Measurements from ENCODE around the gene VAPA.
A peak's percentile ranks its signal among the peaks of the same experiment; 100 is the strongest.

Gene VAPA, protein sequence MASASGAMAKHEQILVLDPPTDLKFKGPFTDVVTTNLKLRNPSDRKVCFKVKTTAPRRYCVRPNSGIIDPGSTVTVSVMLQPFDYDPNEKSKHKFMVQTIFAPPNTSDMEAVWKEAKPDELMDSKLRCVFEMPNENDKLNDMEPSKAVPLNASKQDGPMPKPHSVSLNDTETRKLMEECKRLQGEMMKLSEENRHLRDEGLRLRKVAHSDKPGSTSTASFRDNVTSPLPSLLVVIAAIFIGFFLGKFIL

DNA sequence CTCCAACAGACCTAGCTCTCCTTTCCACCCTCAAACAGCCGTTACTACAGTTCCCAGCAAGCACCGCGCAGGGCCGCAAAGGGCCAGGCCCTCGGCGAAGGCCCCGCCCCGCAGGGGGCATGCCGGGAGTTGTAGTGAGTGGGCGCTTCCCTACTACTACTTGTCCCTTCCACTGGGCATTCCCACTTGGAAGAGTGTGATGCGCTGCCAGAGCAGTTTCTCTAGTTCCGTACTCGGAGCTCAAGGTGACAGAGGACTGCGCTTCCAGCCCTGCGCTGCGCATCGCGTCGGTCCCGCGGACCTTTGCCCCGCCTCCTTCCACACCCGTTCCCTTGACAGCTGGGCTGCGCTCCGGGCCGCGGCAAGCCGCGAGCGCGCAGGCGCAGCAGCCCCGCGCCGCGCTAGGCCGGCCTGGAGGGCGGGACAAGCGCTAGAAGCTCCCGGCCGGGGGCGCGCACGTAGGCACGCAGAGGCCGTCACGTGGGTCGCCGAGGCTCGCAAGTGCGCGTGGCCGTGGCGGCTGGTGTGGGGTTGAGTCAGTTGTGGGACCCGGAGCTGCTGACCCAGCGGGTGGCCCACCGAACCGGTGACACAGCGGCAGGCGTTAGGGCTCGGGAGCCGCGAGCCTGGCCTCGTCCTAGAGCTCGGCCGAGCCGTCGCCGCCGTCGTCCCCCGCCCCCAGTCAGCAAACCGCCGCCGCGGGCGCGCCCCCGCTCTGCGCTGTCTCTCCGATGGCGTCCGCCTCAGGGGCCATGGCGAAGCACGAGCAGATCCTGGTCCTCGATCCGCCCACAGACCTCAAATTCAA lies at the start of gene VAPA:
Gene VAPA (plus strand): TSS at position 491 of the 808 bp plus-strand sequence. CDS start 241 bp downstream, at position 732.
- H3K4me1 ChIP-seq (ENCODE audit: insufficient read depth, low read length) = peaks cover 23% of the 10 kb centered on the region
- no peaks in the 10 kb centered on the region for H3K9me3 ChIP-seq (ENCODE audit: insufficient read depth, low read depth, low read length)
- peak within 1 kb of the TSS; percentile 60 for H3K27ac ChIP-seq (ENCODE audit: low read length)
- H3K4me3 ChIP-seq (ENCODE audit: low read length) = peak within 1 kb of the TSS; percentile 93
- H3K27me3 ChIP-seq (ENCODE audit: insufficient read depth, low read length) = no peaks in the 10 kb centered on the region
- peak within 1 kb of the TSS; percentile 84; the same call in 1 of the 2 replicates for H3K9ac ChIP-seq (ENCODE audit: low read depth, low read length)
- H3K36me3 ChIP-seq (ENCODE audit: insufficient read depth, low read depth, low read length) = no peaks in the 10 kb centered on the region

- H3K4me3 ChIP-seq (ENCODE audit: low read length) = no peak overlapping the region
- no peaks in the 10 kb centered on the region for H3K36me3 ChIP-seq (ENCODE audit: insufficient read depth, low read depth, low read length)
- peaks cover 18% of the 10 kb centered on the region for H3K9me3 ChIP-seq (ENCODE audit: insufficient read depth, low read depth, low read length)
- H3K27me3 ChIP-seq (ENCODE audit: insufficient read depth, low read length) = no peaks in the 10 kb centered on the region
- H3K9ac ChIP-seq (ENCODE audit: low read depth, low read length) = no peak overlapping the region
- H3K4me1 ChIP-seq (ENCODE audit: insufficient read depth, low read length) = peaks cover 23% of the 10 kb centered on the region
- no peak overlapping the region for H3K27ac ChIP-seq (ENCODE audit: low read length)
These were observed 47.9 kb upstream of the VAPA start for GRCh38 chr18:9865764-9866490.

DNA sequence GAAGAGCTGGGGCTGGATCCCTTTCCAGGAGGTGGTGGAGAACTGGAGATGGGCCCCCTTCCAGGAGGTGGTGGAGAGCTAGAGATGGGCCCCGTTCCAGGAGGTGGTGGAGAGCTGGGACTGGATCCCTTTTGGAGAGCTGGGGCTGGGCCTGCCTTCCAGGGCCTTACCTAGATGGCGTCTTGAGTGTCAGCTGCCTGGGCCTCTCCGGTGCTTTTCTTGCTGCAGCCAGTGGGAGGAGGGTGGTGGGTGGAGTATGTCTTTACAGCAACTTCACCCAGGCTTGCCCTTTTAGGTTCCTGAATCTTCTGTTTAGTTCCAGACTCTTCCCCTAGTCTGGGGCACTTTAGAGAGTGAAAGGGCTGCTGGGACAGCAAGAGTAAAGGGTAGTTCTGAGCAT lies 47.2 kb upstream of the VAPA start:
- Histone ChIP-seq H3K4me3 (ENCODE audit: low read length) (no peak overlapping the region), H3K36me3 (ENCODE audit: insufficient read depth, low read depth, low read length) (no peaks in the 10 kb centered on the region), H3K4me1 (ENCODE audit: insufficient read depth, low read length) (peaks cover 23% of the 10 kb centered on the region), H3K27me3 (ENCODE audit: insufficient read depth, low read length) (no peaks in the 10 kb centered on the region), H3K27ac (ENCODE audit: low read length) (no peak overlapping the region), H3K9me3 (ENCODE audit: insufficient read depth, low read depth, low read length) (peaks cover 18% of the 10 kb centered on the region), H3K9ac (ENCODE audit: low read depth, low read length) (no peak overlapping the region)

DNA sequence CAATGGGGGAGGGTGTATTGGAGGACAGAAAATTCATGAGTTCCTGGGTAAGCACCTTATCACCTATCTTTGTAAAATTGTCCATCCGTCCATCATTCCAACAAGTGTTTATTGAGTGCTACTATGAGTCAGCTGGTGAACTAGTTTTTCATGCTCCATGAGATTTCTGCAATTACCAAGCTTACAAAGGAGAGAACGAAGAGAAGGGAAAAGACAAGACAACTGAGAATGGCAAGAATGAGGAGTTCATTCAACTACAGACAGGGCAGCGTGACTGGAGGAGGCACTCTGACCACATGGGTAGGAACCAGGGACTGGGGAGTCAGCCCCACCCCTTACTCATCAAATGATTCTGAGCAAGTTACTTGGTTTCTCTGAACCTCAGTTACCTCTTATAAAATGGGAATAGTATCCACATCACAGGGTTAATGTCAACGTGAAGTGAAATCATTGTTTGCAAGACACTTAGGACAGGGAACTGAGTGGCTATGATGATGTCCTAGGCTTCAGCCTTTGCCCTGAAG lies 46.7 kb upstream of the VAPA start:
- Histone ChIP-seq H3K4me3 (ENCODE audit: low read length) (no peak overlapping the region), H3K36me3 (ENCODE audit: insufficient read depth, low read depth, low read length) (no peaks in the 10 kb centered on the region), H3K4me1 (ENCODE audit: insufficient read depth, low read length) (peaks cover 23% of the 10 kb centered on the region), H3K9ac (ENCODE audit: low read depth, low read length) (no peak overlapping the region), H3K9me3 (ENCODE audit: insufficient read depth, low read depth, low read length) (peaks cover 18% of the 10 kb centered on the region), H3K27me3 (ENCODE audit: insufficient read depth, low read length) (no peaks in the 10 kb centered on the region), H3K27ac (ENCODE audit: low read length) (no peak overlapping the region)

DNA sequence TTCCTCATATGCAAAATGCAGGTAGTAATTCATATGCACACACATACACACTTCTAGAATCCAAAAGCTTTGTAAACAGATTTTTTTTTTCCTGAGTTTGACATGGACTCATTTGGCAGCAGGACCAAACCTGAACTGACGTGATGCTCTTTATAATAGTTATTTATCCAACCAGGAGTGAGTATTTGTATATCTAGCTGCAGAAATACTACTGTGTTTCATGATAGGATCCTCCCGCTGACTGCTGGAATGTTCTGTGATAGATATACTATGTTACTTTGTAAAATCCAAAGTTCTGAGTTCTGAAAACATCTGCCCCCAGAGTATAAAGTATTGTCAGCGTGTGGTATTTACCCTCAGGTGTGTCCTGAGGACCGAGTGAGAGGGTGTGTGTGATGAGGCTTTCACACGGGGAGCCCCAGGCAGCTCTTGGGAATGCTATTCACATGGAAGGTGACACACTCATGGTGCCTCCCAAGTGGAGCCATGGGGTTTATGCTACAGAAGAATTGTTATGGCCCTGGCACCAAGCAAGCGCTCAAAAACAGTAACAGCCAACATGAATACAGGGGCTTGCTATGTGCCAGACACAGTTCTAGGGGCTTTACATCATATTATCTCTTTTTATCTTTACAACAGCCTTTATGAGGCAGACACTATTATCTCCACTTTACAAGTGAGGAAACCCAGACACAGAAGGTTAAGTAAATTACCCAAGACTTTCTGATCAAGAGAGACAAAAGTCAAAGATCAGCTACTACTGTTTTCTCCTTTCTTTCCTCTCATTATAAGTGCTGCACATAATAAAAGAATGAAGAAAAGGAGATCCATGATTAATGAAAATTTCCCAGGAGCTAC lies 44.7 kb upstream of the VAPA start:
- H3K4me1 ChIP-seq (ENCODE audit: insufficient read depth, low read length) = peaks cover 23% of the 10 kb centered on the region
- H3K9ac ChIP-seq (ENCODE audit: low read depth, low read length) = no peak overlapping the region
- H3K4me3 ChIP-seq (ENCODE audit: low read length) = no peak overlapping the region
- H3K36me3 ChIP-seq (ENCODE audit: insufficient read depth, low read depth, low read length) = no peaks in the 10 kb centered on the region
- no peak overlapping the region for H3K27ac ChIP-seq (ENCODE audit: low read length)
- peaks cover 18% of the 10 kb centered on the region for H3K9me3 ChIP-seq (ENCODE audit: insufficient read depth, low read depth, low read length)
- no peaks in the 10 kb centered on the region for H3K27me3 ChIP-seq (ENCODE audit: insufficient read depth, low read length)

- peak overlapping the region; percentile 40; the same call in 1 of the 2 replicates for H3K9ac ChIP-seq (ENCODE audit: low read depth, low read length)
- H3K27me3 ChIP-seq (ENCODE audit: insufficient read depth, low read length) = no peaks in the 10 kb centered on the region
- 0 out of 2 replicates have a peak overlapping the region, but pooled peaks have one; percentile 21 for H3K4me3 ChIP-seq (ENCODE audit: low read length)
- no peaks in the 10 kb centered on the region for H3K36me3 ChIP-seq (ENCODE audit: insufficient read depth, low read depth, low read length)
- H3K9me3 ChIP-seq (ENCODE audit: insufficient read depth, low read depth, low read length) = peaks cover 16% of the 10 kb centered on the region
- H3K4me1 ChIP-seq (ENCODE audit: insufficient read depth, low read length) = peaks cover 23% of the 10 kb centered on the region
- no peak overlapping the region for H3K27ac ChIP-seq (ENCODE audit: low read length)
These were observed 43.9 kb upstream of the VAPA start for GRCh38 chr18:9869715-9870430.

DNA sequence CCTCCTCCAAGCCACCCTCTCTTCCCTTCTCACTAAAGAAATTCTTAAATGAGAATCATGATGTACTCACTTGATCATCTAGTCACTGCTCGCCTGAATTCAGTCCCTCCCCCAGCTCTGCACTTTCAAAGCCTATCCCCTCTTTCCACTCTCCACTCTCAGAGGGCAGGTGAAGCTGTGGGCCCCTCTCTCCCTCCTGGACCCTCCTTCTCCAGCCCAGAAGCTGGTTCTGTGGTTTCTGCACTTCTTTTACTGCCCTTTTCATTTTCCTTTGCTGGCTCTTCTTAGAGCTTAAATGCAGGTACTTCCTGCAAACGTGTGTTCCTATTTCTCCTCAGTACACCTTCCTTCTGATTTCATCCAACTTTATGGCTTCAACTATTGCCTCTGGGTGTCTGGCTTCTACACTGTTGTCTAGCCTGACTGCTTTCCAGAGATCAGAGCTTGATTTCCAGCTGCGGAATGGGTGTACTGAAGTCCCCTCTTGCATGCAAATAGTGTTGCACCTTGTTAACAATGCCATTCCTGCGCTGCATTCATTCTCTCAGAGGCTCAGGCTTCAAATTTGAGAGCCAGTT lies 43.3 kb upstream of the VAPA start:
- Histone ChIP-seq H3K9me3 (ENCODE audit: insufficient read depth, low read depth, low read length) (peaks cover 10% of the 10 kb centered on the region), H3K27ac (ENCODE audit: low read length) (no peak overlapping the region), H3K4me1 (ENCODE audit: insufficient read depth, low read length) (peaks cover 23% of the 10 kb centered on the region), H3K9ac (ENCODE audit: low read depth, low read length) (peak overlapping the region; percentile 40; the same call in 1 of the 2 replicates), H3K36me3 (ENCODE audit: insufficient read depth, low read depth, low read length) (no peaks in the 10 kb centered on the region), H3K27me3 (ENCODE audit: insufficient read depth, low read length) (no peaks in the 10 kb centered on the region), H3K4me3 (ENCODE audit: low read length) (no peak overlapping the region)

DNA sequence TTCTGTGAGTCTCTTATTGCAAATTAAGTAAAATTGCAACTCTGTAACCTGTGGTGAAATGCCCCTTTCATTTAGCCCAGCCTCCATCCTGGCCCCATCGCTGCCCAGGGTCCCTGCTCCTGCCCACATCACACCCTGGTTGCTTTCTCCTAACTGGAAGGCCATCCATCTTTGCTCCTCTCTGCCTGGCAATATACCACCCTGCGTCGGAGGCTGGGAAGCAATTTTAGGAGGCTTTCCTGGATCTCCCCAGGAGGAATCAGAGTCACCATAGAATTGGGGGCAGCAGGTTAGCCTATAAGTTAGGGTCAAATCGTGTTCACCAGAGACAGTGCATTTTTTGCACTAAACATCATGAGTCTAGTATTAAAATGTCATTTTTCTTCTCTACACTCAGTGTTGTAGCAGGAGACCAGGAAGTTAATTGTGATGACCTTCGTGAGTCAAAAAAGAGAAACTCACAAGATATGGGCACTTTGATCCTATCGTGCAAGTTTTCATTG lies 42.5 kb upstream of the VAPA start:
- H3K27me3 ChIP-seq (ENCODE audit: insufficient read depth, low read length) = no peaks in the 10 kb centered on the region
- H3K9ac ChIP-seq (ENCODE audit: low read depth, low read length) = no peak overlapping the region
- no peaks in the 10 kb centered on the region for H3K36me3 ChIP-seq (ENCODE audit: insufficient read depth, low read depth, low read length)
- peaks cover 2% of the 10 kb centered on the region for H3K9me3 ChIP-seq (ENCODE audit: insufficient read depth, low read depth, low read length)
- no peak overlapping the region for H3K4me3 ChIP-seq (ENCODE audit: low read length)
- H3K4me1 ChIP-seq (ENCODE audit: insufficient read depth, low read length) = peaks cover 23% of the 10 kb centered on the region
- H3K27ac ChIP-seq (ENCODE audit: low read length) = no peak overlapping the region

DNA sequence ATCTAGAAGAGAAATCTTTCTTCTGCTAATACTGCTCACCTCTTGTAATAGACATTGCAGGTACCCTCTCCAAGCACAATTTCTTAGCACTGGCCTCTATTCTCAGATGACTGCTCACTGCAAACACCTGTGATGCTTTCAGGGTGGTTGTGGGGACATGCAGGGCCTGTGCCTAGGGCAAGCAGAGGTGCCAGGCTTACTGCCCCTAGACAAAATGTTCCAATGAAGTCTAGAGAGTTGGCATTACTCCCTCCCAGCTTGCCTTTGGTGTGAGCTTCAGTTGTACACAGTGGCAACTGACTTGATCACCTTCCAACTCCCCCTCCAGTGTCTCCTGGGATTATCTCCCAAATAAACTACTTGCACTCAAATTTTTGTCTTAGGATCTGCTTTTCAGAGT lies 41.0 kb upstream of the VAPA start:
- no peaks in the 10 kb centered on the region for H3K27me3 ChIP-seq (ENCODE audit: insufficient read depth, low read length)
- H3K4me3 ChIP-seq (ENCODE audit: low read length) = no peak overlapping the region
- H3K9ac ChIP-seq (ENCODE audit: low read depth, low read length) = no peak overlapping the region
- no peaks in the 10 kb centered on the region for H3K36me3 ChIP-seq (ENCODE audit: insufficient read depth, low read depth, low read length)
- H3K9me3 ChIP-seq (ENCODE audit: insufficient read depth, low read depth, low read length) = no peaks in the 10 kb centered on the region
- H3K27ac ChIP-seq (ENCODE audit: low read length) = no peak overlapping the region
- peaks cover 25% of the 10 kb centered on the region for H3K4me1 ChIP-seq (ENCODE audit: insufficient read depth, low read length)

DNA sequence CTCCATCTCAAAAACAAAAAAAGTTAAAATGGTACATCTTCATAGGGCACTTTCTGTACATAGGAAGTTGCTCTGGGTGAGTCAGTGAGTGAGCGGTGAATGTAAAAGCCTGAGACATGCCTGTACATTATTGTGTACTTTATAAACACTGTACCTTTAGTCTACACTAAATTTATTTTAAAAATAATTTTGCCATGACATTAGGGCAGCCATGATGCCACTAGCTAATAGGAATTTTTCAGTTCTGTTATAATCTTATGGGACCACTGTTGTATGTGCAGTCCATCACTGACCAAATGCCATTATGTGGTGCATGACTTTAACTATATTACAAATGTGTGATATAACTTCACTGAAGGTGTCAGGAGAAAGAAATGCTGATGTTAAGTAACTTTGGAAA lies 39.1 kb upstream of the VAPA start:
- Histone ChIP-seq H3K4me1 (ENCODE audit: insufficient read depth, low read length) (peaks cover 14% of the 10 kb centered on the region), H3K36me3 (ENCODE audit: insufficient read depth, low read depth, low read length) (no peaks in the 10 kb centered on the region), H3K4me3 (ENCODE audit: low read length) (no peak overlapping the region), H3K27me3 (ENCODE audit: insufficient read depth, low read length) (no peaks in the 10 kb centered on the region), H3K9ac (ENCODE audit: low read depth, low read length) (no peak overlapping the region), H3K27ac (ENCODE audit: low read length) (no peak overlapping the region), H3K9me3 (ENCODE audit: insufficient read depth, low read depth, low read length) (no peaks in the 10 kb centered on the region)

Data from iPS-20b (cell line).